Activated CD8-positive, alpha-beta memory T cell treated with anti-CD3 and anti-CD28 coated beads for 1 hour (primary cell): Measurements from ENCODE around the gene CISD2.
"Not testable (repeated sequence)": the region's sequence is repeated elsewhere in the genome, so short reads cannot be mapped to it uniquely, and the experiment has no call there.

Experiments used
- DNase-seq, 2 donors: peaks; one replicate each; pipeline ENCODE4 v3.0.0-alpha.2; 2020; ENCODE audit warnings: low read depth in 1 of 2; ENCODE audit errors: extremely low read depth in 1 of 2

The CISD2 gene

DNA sequence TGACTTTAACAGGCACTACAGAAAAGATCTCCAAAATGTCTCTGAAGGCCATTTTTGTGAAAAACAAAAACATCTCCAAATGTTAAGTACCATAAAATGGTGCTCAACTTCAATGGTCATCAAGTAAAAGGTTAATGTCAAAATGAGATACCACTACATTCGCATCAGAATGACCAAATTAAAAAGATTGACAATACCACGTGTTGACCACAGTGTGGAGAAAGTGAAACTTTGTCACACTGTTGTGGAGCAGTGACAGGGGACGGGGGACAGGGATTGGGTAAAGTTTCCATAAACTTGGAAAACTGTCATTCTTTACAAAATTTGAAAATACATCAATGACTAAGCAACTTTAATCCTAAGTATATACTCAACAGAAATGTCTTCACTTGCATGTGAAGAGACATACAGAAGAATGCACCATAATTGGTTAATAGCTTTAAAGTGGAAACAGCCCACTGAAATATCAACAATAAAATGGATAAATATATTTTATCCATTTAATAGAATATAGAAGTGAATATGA, 19.1 kb upstream of the CISD2 start:
- no peak for DNase-seq

DNA sequence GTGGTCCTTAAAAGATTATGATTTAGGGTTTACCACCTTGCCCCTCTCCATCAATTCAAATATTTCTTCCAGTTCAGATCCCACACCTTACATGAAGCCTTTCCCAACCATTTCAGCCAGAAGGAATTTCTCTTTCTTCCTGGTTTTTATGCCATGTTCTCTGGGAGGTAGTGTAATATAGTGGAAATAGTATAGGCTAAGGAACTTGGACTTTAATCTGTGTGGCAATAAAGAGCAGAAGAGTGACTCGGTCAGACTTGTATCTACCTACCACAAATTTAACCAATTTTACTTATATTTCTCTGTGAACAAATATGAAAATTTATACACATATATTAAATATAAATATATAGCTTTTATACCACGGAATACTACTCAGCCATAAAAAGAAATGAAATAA, 18.4 kb upstream of the CISD2 start:
- no peak for DNase-seq

DNA sequence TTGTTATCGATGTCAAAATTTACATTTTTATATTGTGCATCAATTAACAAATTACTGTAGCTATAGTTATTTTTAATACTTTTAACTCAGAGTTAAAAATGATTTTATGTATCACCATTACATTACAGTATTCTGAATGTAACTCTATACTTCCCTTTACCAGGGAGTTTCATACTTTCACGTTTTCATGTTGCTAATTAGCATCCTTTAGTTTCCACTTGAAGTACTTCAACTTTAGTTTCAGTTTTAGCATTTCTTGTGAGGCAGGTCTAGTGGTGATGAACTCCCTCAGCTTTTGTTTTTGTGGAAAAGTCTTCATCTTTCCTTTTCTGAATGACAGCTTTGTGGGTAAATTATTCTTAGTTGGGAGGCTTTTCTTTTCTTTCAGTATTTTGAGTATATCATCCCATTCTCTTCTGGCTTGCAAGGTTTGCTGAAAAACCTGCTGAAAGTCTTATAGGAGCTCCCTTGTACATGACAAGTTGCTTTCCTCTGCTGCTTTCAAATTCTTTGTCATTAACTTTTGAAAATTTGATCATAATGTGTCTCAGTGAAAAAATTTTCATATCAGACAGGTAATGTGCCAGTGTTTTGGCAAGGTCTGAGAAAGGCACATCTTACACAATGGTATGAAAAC, 9.8 kb upstream of the CISD2 start:
- DNase-seq: no peak

DNA sequence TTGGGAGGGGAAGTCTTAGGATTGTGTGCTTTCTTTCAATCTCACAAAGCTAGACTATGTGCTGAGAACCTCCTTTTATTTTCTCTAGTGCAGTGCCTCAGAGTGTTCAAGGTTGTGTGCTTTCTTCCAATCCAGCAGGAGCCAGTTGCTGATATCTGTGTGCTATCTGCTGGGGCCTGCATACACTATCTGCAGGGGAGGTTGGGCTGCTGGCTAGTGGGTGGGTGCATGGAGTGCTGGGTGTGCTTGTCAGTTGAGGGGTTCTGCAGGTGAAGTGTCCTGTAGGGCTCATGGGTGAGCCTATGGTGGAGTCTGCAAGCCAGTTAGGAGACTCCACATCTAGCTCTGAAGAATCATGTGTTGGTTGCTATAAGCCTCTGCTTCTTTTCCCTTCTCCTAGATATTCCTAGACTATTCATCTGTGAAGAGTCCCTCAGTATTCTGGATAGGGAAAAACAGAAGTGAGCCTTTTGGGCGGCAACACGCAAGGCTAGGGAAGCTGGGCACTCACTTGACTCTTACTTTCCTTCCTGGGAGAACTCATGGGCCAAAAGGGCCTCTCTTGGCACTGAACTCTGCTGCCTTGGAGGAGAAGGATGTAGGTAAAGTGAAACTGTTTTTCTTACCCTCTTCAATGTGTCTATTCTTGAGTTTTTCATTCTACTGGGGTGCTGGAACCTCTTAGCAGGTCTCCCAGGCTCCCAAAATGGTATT, 8.0 kb upstream of the CISD2 start:
- DNase-seq: no peak

DNA sequence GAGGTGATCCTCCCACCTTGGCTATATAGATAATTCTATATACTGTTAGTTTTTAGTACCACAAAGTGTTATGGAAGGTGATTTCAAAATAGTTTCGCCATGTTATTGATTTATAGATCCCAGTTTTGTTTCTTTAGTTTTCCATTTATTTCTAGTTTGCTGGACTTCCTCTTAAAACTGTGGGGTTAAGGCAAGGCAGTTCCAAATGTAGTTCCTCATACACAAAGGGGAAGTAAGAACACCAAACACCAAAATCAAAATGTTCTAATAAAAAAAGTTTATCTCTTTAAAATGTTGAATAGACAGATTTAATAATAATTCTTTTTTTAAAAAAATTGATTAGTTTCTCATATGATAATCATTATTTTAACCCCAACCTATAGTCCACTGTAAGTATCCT, 6.8 kb upstream of the CISD2 start:
- no peak for DNase-seq

DNA sequence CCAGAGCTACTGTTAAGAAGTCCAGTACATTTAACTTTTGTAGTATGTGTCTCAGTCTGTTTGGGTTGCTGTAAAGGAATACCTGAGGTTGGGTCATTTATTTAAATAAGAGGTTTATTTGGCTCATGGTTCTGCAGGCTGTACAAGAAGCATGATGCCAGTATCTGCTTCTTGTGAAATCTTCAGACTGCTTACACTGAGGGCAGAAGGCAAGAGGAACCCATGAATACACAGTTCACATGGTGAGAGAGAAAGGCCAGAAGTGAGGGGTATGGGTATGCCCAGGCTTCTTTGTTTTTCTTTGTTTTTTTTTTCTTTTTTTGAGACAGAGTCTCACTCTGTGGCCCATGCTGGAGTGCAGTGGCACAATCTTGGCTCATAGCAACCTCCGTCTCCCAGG, 6.0 kb upstream of the CISD2 start:
- no peak for DNase-seq

DNA sequence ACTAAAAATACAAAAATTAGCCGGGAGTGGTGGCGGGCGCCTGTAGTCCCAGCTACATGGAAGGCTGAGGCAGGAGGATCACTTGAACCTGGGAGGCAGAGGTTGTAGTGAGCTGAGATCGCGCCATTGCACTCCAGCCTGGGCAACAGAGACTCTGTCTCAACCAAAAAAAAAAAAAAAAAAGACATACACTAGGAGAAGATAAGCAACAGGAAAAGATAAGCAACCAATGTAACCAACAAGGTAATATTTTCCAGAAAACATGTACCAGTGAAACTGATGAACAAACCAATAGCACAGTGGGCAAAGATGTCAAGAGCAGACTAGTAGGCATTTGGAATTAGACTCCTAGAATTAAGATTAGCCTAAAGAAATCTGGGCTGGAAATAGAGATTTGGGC, 3.5 kb upstream of the CISD2 start:
- not testable (repeated sequence) for DNase-seq

DNA sequence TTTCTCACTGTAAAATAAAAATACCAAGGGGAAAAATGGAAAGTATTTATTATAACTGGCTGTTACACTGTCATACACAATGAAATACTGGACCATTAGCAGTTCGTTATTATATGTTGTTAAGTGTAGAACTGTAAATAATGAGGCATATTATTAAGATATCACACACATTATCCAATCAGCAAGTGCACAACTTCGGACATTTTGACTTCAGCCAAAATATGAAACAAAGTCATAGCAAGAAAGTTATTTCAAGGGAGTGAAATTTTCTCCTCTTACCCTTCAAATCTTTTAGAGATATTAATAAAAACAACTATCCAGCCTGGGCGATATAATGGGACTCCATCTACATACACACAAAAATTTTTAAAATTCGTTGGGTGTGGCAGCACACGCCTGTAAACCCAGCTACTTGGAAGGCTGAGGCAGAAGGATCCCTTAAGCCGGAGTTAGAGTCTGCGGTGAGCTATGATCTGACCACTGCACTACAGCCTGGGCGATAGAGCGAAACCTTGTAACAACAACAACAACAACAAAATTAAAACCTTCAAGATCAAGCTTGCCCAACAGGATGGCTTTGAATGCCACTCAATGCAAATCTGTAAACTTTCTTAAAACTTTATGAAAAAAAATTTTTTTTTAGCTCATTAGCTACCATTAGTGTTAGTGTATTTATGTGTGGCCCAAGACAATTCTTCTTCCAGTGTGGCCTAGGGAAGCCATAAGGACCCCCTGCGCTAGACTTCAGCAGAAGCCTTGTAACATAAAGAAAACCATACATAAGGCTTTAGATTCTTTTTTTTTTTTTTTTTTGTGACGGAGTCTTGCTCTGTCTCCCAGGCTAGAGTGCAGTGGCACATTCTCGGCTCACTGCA, 1.3 kb upstream of the CISD2 start:
- DNase-seq: no peak

DNA sequence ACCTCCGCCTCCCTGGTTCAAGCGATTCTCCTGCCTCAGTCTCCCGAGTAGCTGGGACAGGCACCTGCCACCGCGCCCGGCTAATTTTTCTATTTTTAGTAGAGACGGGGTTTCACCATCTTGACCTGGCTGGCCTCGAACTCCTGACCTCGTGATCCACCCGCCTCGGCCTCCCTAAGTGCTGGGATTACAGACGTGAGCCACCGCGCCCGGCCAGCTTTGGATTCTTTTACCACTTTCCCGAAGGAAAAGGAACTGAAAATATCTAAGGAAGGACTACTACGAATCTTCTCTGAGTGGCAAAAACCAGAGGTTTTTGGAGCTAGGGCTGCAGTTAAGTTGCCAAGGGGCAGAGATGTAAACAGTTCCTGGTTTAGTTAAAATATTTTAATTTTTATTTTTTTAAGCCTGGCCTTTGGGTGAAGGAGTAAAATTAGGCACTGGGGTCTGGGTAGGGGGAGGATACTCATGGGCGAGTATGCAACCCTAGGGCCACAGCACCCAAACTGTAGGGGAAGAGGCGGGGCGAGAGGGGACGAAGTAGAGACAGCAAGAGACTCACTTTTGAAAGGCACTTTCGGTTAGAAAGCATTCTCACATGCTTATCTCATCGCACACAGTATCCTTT, 525 bp upstream of the CISD2 start:
- DNase-seq: no peak

DNA sequence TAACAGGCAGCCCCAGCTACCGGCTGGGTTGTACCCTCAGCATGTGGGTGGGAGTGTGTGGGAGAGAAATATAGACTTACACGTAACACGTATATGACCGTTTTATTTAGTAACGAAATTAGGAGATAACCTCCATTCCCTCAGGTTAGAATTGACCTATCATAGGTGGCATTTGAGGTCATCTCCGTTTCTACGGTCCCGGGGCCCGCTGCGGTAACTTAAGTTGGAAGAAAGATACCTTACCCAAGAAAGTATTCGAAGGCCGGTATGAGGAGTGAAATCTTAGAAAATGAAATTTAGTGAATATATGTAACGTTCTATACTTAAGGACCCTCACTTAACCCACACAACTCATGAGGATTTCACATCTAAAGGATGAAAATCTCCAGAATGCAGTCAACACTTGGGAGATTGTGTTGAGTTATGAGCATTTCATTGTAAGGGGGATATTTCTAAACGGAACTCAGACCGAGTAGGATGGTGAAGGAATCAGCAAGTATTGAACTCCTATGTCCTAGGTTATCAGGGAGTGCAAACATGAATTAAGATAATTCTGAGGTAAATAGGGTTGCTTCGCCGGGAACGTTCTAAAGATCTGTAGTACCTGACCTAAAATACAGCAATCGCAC, 891 bp downstream of the CISD2 start:
- DNase-seq: no peak

DNA sequence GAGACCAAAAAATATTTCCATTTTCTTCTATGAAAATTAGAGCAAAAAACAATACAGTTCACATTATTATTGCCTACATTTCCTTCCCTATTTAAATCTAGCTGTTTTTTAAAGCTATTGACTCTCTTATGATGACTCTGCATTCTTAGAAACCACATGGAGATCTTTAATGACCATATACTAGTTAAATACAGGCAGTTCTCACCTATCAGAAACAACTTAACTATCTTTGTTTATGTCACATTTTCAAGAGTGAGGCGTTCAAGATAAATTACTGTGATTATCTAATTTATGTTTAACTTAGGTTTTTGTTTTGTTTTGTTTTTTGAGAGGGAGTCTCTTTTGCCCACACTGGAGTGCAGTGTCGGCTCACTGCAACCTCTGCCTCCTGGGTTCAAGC, 3.0 kb downstream of the CISD2 start:
- DNase-seq: no peak

DNA sequence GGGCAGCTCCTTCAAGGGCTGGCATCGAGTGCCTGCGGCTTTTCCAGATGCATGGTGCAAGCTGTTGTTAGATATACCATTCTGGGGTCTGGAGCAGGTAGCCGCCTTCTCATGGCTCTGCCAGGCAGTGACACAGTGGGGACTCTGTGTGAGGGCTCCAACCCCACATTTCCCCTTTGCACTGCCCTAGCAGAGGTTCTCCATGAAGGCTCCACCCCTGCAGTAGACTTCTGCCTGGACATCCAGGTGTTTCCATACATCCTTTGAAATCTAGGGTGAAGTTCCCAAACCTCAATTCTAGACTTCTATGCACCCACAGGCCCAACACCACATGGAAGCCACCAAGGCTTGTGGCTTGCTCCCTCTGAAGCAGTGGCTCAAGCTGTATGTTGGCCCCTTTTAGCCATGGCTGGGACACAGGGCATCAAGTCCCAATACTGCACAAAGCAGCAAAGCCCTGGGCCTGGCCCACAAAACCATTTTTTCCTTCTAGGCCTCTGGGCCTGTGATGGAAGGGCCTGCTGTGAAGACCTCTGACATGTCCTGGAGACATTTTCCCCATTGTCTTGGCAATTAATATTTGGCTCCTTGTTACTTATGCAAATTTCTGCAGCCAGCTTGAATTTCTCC, 8.8 kb downstream of the CISD2 start:
- not testable (repeated sequence) for DNase-seq

DNA sequence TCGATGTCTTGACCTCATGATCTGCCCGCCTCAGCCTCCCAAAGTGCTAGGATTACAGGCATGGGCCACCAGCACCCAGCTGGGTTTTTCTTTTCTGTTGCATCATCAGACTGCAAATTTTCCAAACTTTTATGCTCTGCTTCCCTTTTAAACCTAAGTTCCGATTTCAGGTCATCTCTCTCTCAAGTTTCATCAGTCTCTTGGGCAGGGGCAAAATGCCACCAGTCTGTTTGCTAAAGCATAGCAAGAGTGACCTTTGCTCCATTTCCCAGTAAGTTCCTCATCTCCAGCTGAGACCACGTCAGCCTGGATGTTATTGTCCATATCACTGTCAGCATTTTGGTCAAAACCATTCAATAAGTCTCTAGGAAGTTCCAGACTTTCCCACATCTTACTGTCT, 9.6 kb downstream of the CISD2 start:
- not testable (repeated sequence) for DNase-seq

DNA sequence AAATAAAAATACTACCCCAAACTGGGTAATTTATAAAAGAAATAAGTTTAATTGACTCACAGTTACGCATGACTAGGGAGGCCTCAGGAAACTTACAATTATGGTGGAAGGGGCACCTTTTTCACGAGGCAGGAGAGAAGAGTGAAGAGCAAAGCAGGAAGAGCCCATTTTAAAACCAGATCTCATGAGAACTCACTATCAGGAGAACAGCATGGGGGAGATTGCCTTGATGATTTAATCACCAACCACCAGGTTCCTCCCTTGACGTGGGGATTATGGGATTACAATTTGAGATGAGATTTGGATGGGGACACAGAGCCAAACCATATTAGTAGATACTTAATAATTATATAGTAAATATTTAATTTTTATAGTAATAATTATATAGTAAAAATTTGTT, 10.1 kb downstream of the CISD2 start:
- DNase-seq: no peak

DNA sequence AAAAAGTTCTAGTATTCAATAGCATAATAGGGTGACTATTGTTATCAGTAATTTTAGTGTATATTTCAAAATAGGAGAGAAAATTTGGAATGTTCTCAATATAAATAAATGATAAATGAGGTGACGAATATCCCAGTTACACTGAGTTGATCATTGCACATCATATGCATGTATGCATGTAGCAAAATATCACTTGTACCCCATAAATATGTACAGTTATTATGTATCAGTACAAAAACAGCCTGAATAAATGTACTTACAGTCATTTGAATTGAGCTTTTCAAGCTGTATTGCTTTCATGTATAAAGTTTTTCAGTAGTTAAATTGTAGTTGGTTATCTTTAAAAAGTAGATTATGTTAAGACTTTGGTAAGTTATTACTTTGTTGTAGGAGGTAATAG, 12.6 kb downstream of the CISD2 start:
- no peak for DNase-seq

DNA sequence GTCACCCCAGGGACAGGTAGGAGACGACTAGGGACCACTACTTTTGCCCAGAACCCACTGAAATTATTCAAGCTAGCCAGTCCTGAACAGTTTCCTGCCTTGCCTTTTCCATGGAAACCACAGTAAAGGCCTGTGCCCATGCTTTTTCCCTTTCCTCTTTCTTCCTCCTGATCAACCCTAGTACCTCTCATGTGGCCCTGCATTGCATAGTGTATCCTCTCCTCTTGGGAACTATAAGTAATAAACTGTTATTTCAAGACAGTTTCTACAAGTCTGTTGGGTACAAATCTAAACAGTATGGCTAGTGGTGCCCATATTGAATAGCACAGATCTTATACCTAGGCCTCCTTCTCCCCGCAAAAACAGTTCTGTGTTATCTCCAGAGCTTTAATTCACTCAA, 14.5 kb downstream of the CISD2 start:
- no peak for DNase-seq

DNA sequence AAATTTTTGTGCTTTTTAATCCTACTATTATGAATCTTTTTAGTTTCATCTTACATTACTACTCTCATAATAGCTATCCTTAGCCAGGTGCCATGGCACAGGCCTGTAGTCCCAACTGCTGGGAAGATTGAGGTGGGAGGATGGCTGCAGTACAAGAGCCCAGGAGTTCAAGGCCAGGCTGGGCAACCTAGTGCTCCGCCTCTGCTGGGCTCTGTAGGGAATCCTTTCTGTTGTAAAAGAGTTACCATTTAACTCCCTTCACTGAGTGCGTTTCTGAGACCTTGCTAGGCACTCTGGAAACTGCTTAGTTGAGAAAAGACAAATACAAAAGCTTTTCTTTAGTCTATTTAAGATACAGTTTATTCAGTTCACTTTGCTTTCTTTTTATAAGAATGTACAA, 19.8 kb downstream of the CISD2 start:
- not testable (repeated sequence) for DNase-seq

DNA sequence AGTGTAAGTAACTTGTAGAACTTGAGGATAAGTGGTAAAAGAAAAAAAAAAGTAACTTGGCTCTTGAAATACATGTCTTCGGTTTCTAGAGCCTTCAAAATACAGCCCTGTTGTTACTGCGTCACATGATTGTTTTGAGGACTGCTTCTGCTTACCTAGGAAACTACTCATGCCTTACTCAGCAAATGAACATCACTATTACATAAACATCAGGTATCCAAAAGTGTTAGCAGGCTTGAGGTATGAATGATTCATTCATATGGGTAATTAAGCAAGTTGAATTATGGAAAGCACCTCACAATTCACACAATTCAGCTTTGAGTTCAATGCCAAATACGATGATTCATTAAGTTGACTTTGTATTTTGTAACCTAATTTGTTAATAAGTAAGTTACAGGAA, 21.1 kb downstream of the CISD2 start:
- not testable (repeated sequence) for DNase-seq

DNA sequence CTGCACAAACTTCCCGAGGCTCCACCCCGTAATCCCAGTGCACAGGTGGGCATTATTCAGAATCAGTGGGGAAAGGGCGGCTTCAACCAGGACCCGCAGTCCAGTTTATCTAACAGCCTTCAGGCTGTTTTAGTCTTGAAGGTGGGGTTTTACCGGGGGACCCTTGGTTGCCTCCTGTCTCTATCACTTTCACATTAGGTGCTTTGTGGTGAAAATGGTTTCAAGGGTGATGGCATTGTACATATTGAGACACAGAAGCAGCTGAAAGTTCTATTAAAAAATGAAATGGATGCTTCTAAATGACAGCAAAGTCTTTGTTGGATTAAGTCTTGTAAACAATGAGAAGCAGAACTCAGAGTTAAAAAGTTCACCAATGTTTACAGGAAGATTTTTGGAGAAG, 27.8 kb downstream of the CISD2 start:
- DNase-seq: not testable (repeated sequence)

DNA sequence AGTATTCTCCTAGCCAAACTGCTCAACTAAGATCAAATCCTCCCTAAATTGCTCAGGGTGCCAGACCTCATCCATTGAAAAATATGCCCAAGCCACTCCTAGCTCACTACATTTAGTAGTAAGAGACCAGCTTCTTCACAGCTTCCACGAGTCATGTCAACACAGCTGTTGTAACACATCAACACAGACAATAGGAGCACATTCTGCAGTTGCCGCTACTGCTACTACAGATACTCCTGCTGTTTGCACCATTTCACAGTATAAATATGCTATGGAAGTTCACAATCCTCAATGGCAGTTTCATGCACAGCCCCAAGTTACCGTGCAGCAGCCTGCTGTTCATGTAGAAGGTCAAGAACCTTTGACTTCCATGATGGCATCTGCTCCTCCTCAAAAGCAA, 28.8 kb downstream of the CISD2 start:
- not testable (repeated sequence) for DNase-seq
